ENCODE data around the gene APOOL.
"Not testable (repeated sequence)": the region's sequence is repeated elsewhere in the genome, so short reads cannot be mapped to it uniquely, and the experiment has no call there.

APOOL gene

DNA sequence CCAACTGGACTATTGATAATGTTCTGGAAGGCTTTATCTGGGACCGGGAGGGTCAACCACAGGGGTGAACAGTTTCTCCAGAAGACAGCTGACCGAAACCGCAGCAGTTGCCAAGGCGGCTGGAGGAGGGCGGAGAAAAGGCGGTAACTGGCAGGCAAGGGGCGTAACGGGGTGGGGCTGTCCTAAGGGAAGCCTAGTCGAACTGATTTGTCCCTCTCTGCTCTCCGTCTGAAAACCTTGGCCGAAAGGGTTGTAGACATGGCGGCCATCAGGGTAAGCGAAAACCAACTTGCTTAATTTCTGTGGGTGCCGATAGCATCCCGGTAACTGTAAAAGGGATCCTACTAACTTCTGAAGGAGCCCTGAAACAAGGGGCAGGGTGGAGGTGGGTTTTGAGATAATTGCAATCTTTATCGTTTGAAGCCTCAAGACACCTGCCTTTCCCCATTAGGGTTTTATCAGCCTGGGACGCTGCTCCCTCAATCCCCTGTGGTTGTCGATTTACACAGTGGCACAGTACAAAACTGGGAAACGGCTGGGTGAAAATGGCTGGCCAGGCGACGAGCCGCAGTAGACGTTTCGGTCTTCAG is at the start of gene APOOL:
TSS of gene APOOL (plus strand) at position 223 of the 590 bp plus-strand sequence. CDS start at position 259, 36 bp downstream.
- no peak for DNase-seq (ENCODE audit: low spot score)

DNA sequence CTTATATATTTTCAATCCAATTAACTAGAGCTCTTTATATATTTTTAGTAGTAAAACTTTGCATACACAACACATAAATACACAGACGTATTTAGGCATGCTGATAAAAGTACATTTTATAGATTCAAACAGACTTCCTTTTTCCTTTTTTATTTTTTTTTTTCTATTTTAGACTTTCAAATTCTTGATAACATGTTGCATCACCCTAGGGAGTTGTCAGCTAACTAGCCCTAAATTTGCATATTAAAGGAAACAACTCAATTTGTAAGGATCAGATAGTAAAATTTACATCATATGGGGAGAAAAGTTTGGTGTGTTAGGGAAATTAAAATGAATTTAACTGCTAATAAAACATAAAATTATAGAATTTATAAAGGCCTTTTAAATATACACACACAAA is 47.4 kb upstream of the APOOL start:
- DNase-seq (ENCODE audit: low spot score), result no peak

GRCh38 chrX:84974803-84975202 is 28.9 kb upstream of the APOOL start:
- no peak for DNase-seq (ENCODE audit: low spot score)

GRCh38 chrX:84991739-84992138 is 11.9 kb upstream of the APOOL start:
- not testable (repeated sequence) for DNase-seq (ENCODE audit: low spot score)

DNA sequence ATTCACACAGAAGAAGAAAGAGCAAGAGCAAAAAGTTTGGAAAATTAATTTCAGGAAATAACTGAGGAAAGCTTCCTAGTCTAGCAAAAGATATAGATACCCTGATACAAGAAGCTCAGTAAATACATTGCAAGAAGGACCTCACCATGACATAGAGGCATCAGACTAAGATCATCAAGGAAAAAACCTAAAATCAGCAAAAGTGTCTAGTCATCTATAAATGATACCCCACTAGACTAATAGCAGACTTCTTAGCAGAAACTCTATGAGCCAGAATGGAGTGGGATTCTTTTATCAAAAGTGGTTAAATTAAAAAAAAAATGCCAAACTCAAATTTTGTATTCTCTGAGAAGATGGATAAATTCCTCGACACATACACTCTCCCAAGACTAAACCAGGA is 10.5 kb upstream of the APOOL start:
- no peak for DNase-seq (ENCODE audit: low spot score)

GRCh38 chrX:85001344-85001743 is 2.3 kb upstream of the APOOL start:
- DNase-seq (ENCODE audit: low spot score), result no peak

DNA sequence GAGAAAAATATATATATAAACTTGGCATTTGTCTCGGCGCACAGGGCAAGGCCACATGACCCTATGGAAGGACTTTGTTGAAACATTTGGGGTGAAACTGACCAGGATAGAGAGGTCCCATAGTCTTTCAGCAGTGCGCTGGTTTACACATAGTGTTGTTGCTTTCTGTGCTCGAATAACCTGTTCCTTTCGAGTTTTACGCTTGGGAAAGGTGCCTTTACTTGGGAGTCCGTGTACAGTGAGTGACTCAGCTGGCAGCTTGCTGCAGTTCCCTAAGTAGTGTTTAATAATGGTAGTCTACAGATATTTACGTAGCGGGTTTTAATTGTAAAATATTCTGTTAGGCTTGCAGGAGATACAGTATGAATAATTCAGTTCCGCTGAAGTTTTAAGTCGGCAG is 578 bp downstream of the APOOL start:
- no peak for DNase-seq (ENCODE audit: low spot score)

- no peak for DNase-seq (ENCODE audit: low spot score)
Measured at GRCh38 chrX:85012098-85012497, 8.4 kb downstream of the APOOL start.

- not testable (repeated sequence) for DNase-seq (ENCODE audit: low spot score)
Measured at GRCh38 chrX:85015351-85015750, 11.7 kb downstream of the APOOL start.

DNA sequence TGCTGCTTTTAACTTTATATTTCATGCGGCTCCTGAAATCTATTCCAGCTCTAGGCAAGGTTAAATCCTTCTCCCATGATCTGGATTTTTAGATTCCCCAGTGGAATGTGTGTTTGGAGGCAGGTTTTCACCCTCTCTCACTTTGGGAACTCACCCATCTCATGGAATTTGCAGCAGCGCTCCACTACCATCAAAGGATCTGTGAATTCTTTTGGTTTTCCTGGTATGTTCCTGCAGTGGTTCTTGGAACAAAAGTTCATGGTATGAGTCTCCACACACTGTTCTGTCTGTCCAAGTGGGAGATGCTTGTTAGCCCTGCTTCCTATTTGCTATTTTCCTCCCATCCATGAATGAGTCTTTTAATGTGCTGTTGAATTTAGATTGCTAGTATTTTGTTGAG is 14.0 kb downstream of the APOOL start:
- no peak for DNase-seq (ENCODE audit: low spot score)

DNA sequence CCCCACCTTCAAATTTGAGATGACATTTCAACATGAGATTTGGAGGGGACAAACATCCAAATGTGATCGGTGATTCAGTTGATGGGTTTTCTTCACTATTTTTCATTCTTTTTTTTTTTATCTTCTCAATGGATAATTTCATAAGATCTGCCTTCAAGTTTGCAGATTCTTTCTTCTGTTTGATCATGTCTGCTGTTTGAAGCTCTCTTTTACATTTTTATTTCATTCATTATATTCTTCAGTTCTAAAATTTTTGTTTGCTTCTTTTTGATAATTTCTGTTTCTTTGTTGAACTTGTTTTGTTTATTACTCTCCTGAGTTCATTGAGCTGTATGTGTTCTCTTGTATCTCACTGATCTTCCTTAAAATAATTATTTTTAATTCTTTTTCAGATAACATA is 14.8 kb downstream of the APOOL start:
- DNase-seq (ENCODE audit: low spot score), result no peak

DNA sequence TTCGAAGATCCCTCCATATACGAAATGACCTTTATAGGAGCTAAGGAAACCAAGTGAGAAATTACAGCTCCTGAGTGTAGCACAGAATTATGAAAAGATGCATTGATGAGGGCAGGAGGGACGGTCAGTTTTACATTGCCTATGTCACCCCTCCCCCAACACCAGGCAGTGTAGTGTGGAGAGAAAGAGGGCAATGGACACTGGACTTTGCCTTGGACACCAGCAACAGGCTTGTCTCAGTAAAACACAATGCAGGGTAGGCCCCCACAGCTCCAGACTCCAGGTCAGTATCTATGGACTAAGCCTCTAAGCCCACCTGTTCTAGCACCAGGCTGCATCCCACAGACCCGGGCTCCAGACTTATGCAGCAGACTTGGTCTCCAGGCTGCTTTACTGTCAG is 16.5 kb downstream of the APOOL start:
- no peak for DNase-seq (ENCODE audit: low spot score)

DNA sequence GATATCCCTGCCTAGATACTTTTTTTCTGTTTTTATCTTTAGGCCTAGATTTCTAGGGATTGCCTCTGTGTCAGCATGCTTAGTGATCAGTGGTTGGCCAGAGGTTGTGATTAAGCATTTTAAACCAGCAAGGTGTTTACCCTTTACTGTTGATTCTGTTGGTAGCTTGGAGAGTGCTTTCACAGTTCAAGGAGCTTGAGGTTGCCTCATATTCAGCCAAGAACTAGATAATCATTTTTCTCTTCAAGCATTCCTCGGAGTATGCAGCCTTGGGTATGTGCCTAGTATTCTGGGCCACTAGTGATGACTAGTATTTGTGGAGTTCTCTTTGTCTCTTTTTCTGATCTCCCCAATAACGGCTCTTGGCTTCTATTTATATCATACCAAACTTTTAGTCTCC is 20.4 kb downstream of the APOOL start:
- DNase-seq (ENCODE audit: low spot score), result no peak

DNA sequence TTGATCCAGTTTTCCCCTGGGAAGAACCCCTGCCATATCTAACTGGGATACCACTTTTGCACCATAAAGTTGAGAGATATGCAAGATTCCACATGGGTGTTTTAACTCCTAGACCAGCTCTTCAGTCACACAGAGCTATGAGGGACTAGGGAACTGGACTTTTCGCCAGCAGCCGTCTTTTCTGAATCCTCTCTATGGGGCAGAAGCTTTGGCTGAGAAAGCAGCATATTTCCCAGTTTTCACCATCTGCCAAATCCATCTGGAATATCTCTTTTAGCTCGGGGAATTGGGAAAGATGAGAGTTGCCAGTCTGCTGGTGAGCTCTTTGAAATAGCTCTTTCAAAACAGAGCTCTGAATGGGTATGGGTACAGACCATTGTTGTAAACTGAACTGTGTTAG is 20.9 kb downstream of the APOOL start:
- no peak for DNase-seq (ENCODE audit: low spot score)

DNA sequence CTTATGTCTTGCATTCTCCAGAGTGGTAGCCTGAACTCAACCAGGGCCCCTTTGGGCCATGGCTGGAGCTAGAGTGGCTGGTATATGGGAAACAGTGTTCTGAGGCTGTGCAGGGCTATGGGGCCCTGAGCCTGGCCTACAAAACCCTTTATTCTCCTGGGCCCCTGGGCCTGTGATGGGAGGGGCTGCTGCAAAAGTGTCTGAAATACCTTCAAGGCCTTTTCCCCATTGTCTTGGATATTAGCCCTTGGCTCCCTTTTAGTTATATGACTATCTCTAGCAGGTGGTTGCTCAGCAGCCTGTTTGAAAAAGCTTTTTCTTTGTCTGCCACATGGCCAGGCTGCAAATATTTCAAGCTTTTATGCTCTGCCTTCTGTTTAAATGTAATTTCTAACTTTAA is 22.5 kb downstream of the APOOL start:
- no peak for DNase-seq (ENCODE audit: low spot score)

DNA sequence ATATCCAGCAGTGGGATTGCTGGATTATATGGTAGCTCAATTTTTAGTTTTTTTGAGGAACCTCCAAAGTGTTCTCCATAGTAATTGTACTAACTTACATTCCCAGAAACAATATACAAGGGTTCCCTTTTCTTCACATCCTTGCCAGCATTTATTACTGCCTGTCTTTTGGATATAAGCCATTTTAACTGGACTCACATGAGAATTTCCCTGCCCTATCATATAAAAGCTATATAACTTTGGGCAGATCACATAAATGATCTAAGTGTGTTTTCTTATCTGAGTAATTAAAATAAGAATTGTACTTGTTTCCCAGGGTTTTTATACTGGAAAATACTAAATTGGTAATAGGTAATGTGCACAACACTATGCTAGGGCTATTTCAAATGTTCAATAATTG is 25.4 kb downstream of the APOOL start:
- DNase-seq (ENCODE audit: low spot score), result no peak

- no peak for DNase-seq (ENCODE audit: low spot score)
Measured at GRCh38 chrX:85031505-85031904, 27.8 kb downstream of the APOOL start.

DNA sequence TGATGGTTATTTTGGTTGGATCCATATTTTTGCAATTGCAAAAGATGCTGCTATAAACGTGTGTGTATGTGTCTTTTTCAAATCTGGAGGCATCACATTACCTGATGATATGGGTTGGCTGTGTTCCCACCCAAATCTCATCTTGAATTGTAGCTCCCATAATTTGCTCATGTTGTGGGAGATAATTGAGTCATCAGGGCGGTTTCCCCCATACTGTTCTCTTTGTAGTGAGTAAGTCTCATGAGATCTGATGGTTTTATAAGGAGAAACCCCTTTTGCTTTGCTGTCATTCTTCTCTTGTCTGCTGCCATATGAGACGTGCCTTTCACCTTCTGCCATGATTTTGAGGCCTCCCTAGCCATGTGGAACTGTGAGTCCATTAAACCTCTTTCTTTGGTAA is 33.4 kb downstream of the APOOL start:
- DNase-seq (ENCODE audit: low spot score), result no peak

DNA sequence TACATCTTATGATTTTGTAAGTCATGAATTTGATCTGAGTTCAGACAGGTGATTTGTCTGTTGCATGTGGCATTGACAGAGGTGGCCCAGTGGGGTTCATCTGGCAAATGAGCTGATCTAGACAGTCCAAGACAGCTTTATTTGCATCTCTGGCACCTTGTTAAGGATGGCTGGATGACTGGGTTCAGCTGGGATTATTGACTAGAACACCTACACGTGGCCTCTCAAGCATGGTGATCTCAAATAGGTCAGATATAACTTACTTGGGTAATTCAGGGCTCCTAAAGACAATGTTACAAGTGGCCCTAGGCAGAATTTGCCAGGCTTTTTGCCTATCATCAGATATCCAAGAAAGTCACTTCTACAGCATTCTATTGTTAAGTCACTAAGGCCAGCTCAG is 48.0 kb downstream of the APOOL start:
- no peak for DNase-seq (ENCODE audit: low spot score)

DNA sequence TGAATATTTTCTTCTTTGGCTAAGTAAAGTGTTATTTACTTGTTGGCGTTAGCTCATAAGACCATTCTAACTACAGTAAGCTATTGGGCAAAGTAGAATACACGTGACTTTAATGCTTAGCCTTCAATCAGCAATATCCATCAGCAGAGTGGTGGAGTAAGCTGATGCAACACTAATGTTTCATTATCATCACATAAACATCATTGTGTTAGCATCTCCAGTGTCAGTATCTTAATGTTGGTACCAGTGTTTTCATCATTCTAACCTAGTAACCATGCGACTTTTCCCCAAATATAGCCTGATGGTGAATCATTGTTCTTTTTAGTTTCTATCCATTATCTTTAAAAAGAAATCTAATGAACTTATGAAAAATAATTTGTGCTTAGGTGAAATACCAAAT is 48.5 kb downstream of the APOOL start:
- no peak for DNase-seq (ENCODE audit: low spot score)

- no peak for DNase-seq (ENCODE audit: low spot score)
Measured at GRCh38 chrX:85052636-85053343, 49.1 kb downstream of the APOOL start.

- no peak for DNase-seq (ENCODE audit: low spot score)
Measured at GRCh38 chrX:85065512-85066198, 62.0 kb downstream of the APOOL start.

GRCh38 chrX:85077247-85077646 is 73.6 kb downstream of the APOOL start:
- not testable (repeated sequence) for DNase-seq (ENCODE audit: low spot score)

All from HuH-7.5 (cell line).